IMR-90 (cell line): Measurements from ENCODE around the gene TMEM144. TPM values are rescaled to one million over a fixed set of nuclear protein-coding genes. Genes with fewer than 3 reads are reported as not detected.

Experiments used
- ATAC-seq: fragments of 200-7000 bp; cut with Tn5 transposase; 2 replicates; pipeline ENCODE4 v1.9.1; 2020; ENCODE audit warnings: low read depth, mild to moderate bottlenecking, moderate library complexity
- BruUV-seq: library from RNA; stranded (reverse); fragments of 400-500 nt; replicated peaks from 2 replicates; lab custom pipeline; 2021; lab: Mats Ljungman, UMichigan
- CTCF ChIA-PET: fragments of 300-600 bp; formaldehyde crosslinking; extraction: SDS; loops from one replicate; lab custom pipeline; 2021; ENCODE audit warnings: antibody characterized with exemption; lab: Yijun Ruan, JAX
- POLR2A ChIA-PET: fragments of 300-600 bp; sonication (Branson Sonifier 250); formaldehyde crosslinking; loops from one replicate; lab custom pipeline; 2022; ENCODE audit warnings: antibody characterized with exemption; ENCODE audit not compliant: unreplicated experiment; lab: Charles Lee
- DNase-seq: peaks from one replicate; pipeline ENCODE4 v3.0.0; 2013
- H2AFZ ChIP-seq: replicated peaks from 2 replicates; pipeline ENCODE3; 2013; ENCODE audit warnings: low read length, mild to moderate bottlenecking; ENCODE audit not compliant: poor library complexity
- H2AK5ac ChIP-seq: 2 replicates; pipeline ENCODE4 v1.6.1; 2013; ENCODE audit warnings: low read depth, low read length, inconsistent platforms
- H2AK9ac ChIP-seq: replicated peaks from 2 replicates; pipeline ENCODE3; 2013; ENCODE audit warnings: mild to moderate bottlenecking, low read depth, low read length, moderate library complexity; ENCODE audit not compliant: poor library complexity
- H2BK120ac ChIP-seq: 2 replicates; pipeline ENCODE4 v1.6.1; 2013; ENCODE audit warnings: low read depth, low read length, inconsistent platforms
- H2BK15ac ChIP-seq: 3 replicates; pipeline ENCODE4 v1.6.1; 2013; ENCODE audit warnings: low read depth, low read length, inconsistent platforms
- H2BK20ac ChIP-seq: 2 replicates; pipeline ENCODE4 v1.6.1; 2013; ENCODE audit warnings: low read depth, mild to moderate bottlenecking, inconsistent platforms, low read length, moderate library complexity
- H2BK5ac ChIP-seq: 2 replicates; pipeline ENCODE4 v1.6.1; 2013; ENCODE audit warnings: mild to moderate bottlenecking, low read depth, low read length, inconsistent platforms; ENCODE audit not compliant: poor library complexity, severe bottlenecking
- H3K14ac ChIP-seq: replicated peaks from 2 replicates; pipeline ENCODE4 v1.6.1; 2013; ENCODE audit warnings: low read depth, low read length, inconsistent platforms
- H3K18ac ChIP-seq: 2 replicates; pipeline ENCODE4 v1.6.1; 2013; ENCODE audit warnings: low read depth, low read length, control low read depth
- H3K23ac ChIP-seq: 2 replicates; pipeline ENCODE4 v1.6.1; 2013; ENCODE audit warnings: low read depth, low read length, inconsistent platforms
- H3K27ac ChIP-seq: 2 replicates; pipeline ENCODE4 v1.5.1; 2013; ENCODE audit warnings: mild to moderate bottlenecking, control low read depth, low read length; ENCODE audit not compliant: insufficient read depth
- H3K27me3 ChIP-seq: 2 replicates; pipeline ENCODE4 v1.6.1; 2013; ENCODE audit warnings: low read length; ENCODE audit not compliant: control insufficient read depth, insufficient read depth
- H3K36me3 ChIP-seq: 2 replicates; pipeline ENCODE4 v1.6.1; 2013; ENCODE audit warnings: low read length, mixed read lengths; ENCODE audit not compliant: control insufficient read depth, insufficient read depth
- H3K4ac ChIP-seq: 2 replicates; pipeline ENCODE4 v1.6.1; 2013; ENCODE audit warnings: low read depth, low read length, inconsistent platforms
- H3K4me1 ChIP-seq: 2 replicates; pipeline ENCODE4 v1.6.1; 2013; ENCODE audit warnings: low read length, mixed read lengths; ENCODE audit not compliant: control insufficient read depth, insufficient read depth
- H3K4me2 ChIP-seq: 2 replicates; pipeline ENCODE4 v1.6.1; 2013; ENCODE audit warnings: low read depth, mild to moderate bottlenecking, control low read depth, low read length, moderate library complexity
- H3K4me3 ChIP-seq: 2 replicates; pipeline ENCODE4 v1.5.1; 2013; ENCODE audit warnings: low read depth, mild to moderate bottlenecking, control low read depth, low read length, moderate library complexity; ENCODE audit not compliant: insufficient read depth
- H3K56ac ChIP-seq: 2 replicates; pipeline ENCODE4 v1.6.1; 2013; ENCODE audit warnings: low read length, inconsistent platforms; ENCODE audit not compliant: insufficient read depth; ENCODE audit errors: extremely low read depth
- H3K79me1 ChIP-seq, 2 experiments: 2 replicates each; pipeline ENCODE4 v1.6.1; 2013; ENCODE audit warnings: low read length in 2 of 2, inconsistent platforms in 1 of 2, low read depth in 1 of 2
- H3K9ac ChIP-seq: 2 replicates; pipeline ENCODE4 v1.6.1; 2013; ENCODE audit warnings: low read depth, low read length, control low read depth
- H3K9me1 ChIP-seq: 2 replicates; pipeline ENCODE4 v1.6.1; 2013; ENCODE audit warnings: low read length, inconsistent platforms; ENCODE audit not compliant: insufficient read depth
- H3K9me3 ChIP-seq: 2 replicates; pipeline ENCODE4 v1.6.1; 2013; ENCODE audit warnings: low read length; ENCODE audit not compliant: control insufficient read depth, insufficient read depth
- H4K20me1 ChIP-seq: 2 replicates; pipeline ENCODE4 v1.6.1; 2013; ENCODE audit warnings: low read length, inconsistent platforms; ENCODE audit not compliant: insufficient read depth
- H4K5ac ChIP-seq: 2 replicates; pipeline ENCODE4 v1.6.1; 2013; ENCODE audit warnings: mild to moderate bottlenecking, low read depth, low read length, control low read depth
- H4K8ac ChIP-seq, 2 experiments: 2 replicates each; pipeline ENCODE4 v1.6.1; 2013; ENCODE audit warnings: low read depth in 2 of 2, low read length in 2 of 2, control low read depth in 1 of 2, inconsistent platforms in 1 of 2
- H4K91ac ChIP-seq: 2 replicates; pipeline ENCODE4 v1.6.1; 2013; ENCODE audit warnings: low read depth, low read length, inconsistent platforms; ENCODE audit not compliant: insufficient read depth
- BHLHE40 ChIP-seq: fragments of 150-350 bp; IDR thresholded peaks from 2 replicates; pipeline ENCODE4 v1.6.1; 2016; ENCODE audit warnings: mild to moderate bottlenecking, low read depth, low read length
- CEBPB ChIP-seq: IDR thresholded peaks from 2 replicates; pipeline ENCODE4 v1.6.1; 2012; ENCODE audit warnings: low read depth, low read length, improper control_type of control experiment
- CHD1 ChIP-seq: IDR thresholded peaks from 2 replicates; pipeline ENCODE4 v1.6.1; 2012; ENCODE audit warnings: low read depth, low read length, improper control_type of control experiment
- CTCF ChIP-seq: conservative IDR thresholded peaks from 2 replicates; pipeline ENCODE4 v1.5.1; 2012; ENCODE audit warnings: mild to moderate bottlenecking, low read depth, low read length, improper control_type of control experiment
- ELK1 ChIP-seq: fragments of 150-350 bp; IDR thresholded peaks from 2 replicates; pipeline ENCODE4 v1.6.1; 2016; ENCODE audit warnings: low read depth, mild to moderate bottlenecking, low read length, moderate library complexity, borderline replicate concordance
- FOS ChIP-seq: fragments of 150-350 bp; IDR thresholded peaks from 2 replicates; pipeline ENCODE4 v1.6.1; 2016; ENCODE audit warnings: low read depth, low read length
- MAFK ChIP-seq: IDR thresholded peaks from 2 replicates; pipeline ENCODE4 v1.6.1; 2012; ENCODE audit warnings: low read depth, low read length, improper control_type of control experiment
- MAZ ChIP-seq: IDR thresholded peaks from 2 replicates; pipeline ENCODE4 v1.6.1; 2012; ENCODE audit warnings: low read depth, mild to moderate bottlenecking, low read length, improper control_type of control experiment, moderate library complexity, borderline replicate concordance
- MXI1 ChIP-seq: IDR thresholded peaks from 2 replicates; pipeline ENCODE4 v1.6.1; 2012; ENCODE audit warnings: low read depth, mild to moderate bottlenecking, low read length, moderate library complexity, borderline replicate concordance
- NFE2L2 ChIP-seq: fragments of 150-350 bp; IDR thresholded peaks from 2 replicates; pipeline ENCODE4 v1.6.1; 2016; ENCODE audit warnings: low read depth, mild to moderate bottlenecking, low read length
- POLR2A ChIP-seq: IDR thresholded peaks from 2 replicates; pipeline ENCODE4 v1.6.1; 2012; ENCODE audit warnings: mild to moderate bottlenecking, low read depth, low read length
- RAD21 ChIP-seq: IDR thresholded peaks from 2 replicates; pipeline ENCODE4 v1.6.1; 2012; ENCODE audit warnings: low read length, improper control_type of control experiment
- RCOR1 ChIP-seq: IDR thresholded peaks from 2 replicates; pipeline ENCODE4 v1.6.1; 2012; ENCODE audit warnings: mild to moderate bottlenecking, low read length, improper control_type of control experiment; ENCODE audit not compliant: insufficient replicate concordance
- RFX5 ChIP-seq: IDR thresholded peaks from 2 replicates; pipeline ENCODE4 v1.8.0; 2012; ENCODE audit warnings: low read depth, mild to moderate bottlenecking, low read length, moderate library complexity
- SMC3 ChIP-seq: fragments of 150-350 bp; IDR thresholded peaks from 2 replicates; pipeline ENCODE4 v1.6.1; 2016; ENCODE audit warnings: low read depth, mild to moderate bottlenecking, antibody characterized with exemption, low read length, moderate library complexity
- WGBS, 2 experiments: methylation state at CpG; one replicate each; pipeline versions ENCODE4 v1.1.5 to v1.1.7; 2013; ENCODE audit warnings: missing lambda C conversion rate in 2 of 2; ENCODE audit not compliant: insufficient read length in 1 of 2; ENCODE audit errors: extremely low coverage in 2 of 2; 5-methylcytosine and 5-hydroxymethylcytosine counted together
- dilution Hi-C: fragments of 300-500 bp; cut with HindIII; formaldehyde crosslinking; loops from one replicate; pipeline ENCODE4 v1.14.3; 2018; ENCODE audit warnings: low sequenced_read_pairs; ENCODE audit not compliant: unreplicated experiment
- in situ Hi-C: fragments of 300-500 bp; cut with MboI; formaldehyde crosslinking; loops from 3 replicates; pipeline ENCODE4 v1.14.3; 2019; ENCODE audit warnings: low sequenced_read_pairs, inconsistent platforms, mixed read lengths
- intact Hi-C: fragments of 100-400 bp; cut with micrococcal nuclease; formaldehyde crosslinking; loops from 2 replicates; pipeline ENCODE4 v1.10.0; 2022
- polyA plus RNA-seq, 3 experiments: library from polyadenylated mRNA; depleted of rRNA; stranded (reverse); fragments of >200 nt; gene quantifications; 2 replicates each; pipeline ENCODE4 v1.2.3, GENCODE V29; 2012; ENCODE audit warnings: low replicate concordance in 1 of 3
- total RNA-seq: library from RNA; depleted of rRNA; stranded (reverse); fragments of >200 nt; gene quantifications from 2 replicates; pipeline ENCODE4 v1.2.3, GENCODE V29; 2012
- TF ChIP-seq, protein P1 (sequence below): fragments of 150-350 bp; IDR thresholded peaks from 2 replicates; pipeline ENCODE4 v1.6.1; 2017; ENCODE audit warnings: mild to moderate bottlenecking, antibody characterized with exemption, low read length, low read depth

Gene TMEM144
- total and polyA plus RNA-seq, 2 of the 4 experiments (the other 2 are of a cell fraction): 0.58 to 2.2 TPM

GRCh38 chr4:158169506-158169905 lies 40.8 kb upstream of the TMEM144 start:
- Histone ChIP-seq H3K9me3 (no peaks in the 10 kb centered on the region), H2BK120ac (no peak overlapping the region), H3K56ac (no peak overlapping the region), H3K9ac (no peak overlapping the region), H2AFZ (no peak overlapping the region), H3K23ac (no peak overlapping the region), H2BK5ac (no peak overlapping the region), H3K27me3 (no peaks in the 10 kb centered on the region), H4K5ac (peak overlapping the region; percentile 67; the same call in 1 of the 2 replicates), H2BK15ac (no peak overlapping the region), H3K4me1 (peaks cover 15% of the 10 kb centered on the region), H2BK20ac (no peak overlapping the region), H4K20me1 (no peaks in the 10 kb centered on the region), H4K8ac (no peak overlapping the region), H2AK5ac (no peak overlapping the region), H3K4ac (no peak overlapping the region), H3K27ac (no peak overlapping the region), H3K9me1 (no peaks in the 10 kb centered on the region), H3K14ac (no peak overlapping the region), H4K91ac (no peak overlapping the region), H3K36me3 (peaks cover 7% of the 10 kb centered on the region; the same call in 1 of the 2 replicates), H2AK9ac (no peak overlapping the region), H3K4me2 (peak overlapping the region; percentile 95), H3K4me3 (peak overlapping the region; percentile 37), H3K79me1 (no peaks in the 10 kb centered on the region), H3K18ac (peak overlapping the region; percentile 74; the same call in 1 of the 2 replicates)
- CTCF ChIA-PET: no interaction called here
- dilution Hi-C loops (no loop called here), intact Hi-C loops (no loop called here), in situ Hi-C loops (loop anchor here (5.0 kb wide), 1 partner anchor 177 kb away; no protein-coding TSS in a partner anchor)
- DNase-seq (no peak), ATAC-seq (no peak)
- WGBS, 2 experiments: no CpG with 5 or more reads among the region's 3 CpGs
- BruUV-seq: no TSS peak
- POLR2A ChIA-PET: no interaction called here
- TF ChIP-seq, protein P1, sequence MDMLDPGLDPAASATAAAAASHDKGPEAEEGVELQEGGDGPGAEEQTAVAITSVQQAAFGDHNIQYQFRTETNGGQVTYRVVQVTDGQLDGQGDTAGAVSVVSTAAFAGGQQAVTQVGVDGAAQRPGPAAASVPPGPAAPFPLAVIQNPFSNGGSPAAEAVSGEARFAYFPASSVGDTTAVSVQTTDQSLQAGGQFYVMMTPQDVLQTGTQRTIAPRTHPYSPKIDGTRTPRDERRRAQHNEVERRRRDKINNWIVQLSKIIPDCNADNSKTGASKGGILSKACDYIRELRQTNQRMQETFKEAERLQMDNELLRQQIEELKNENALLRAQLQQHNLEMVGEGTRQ: no peak
- TF ChIP-seq RFX5: no peak
- no peak for TF ChIP-seq RCOR1
- TF ChIP-seq FOS: no peak
- no peak for TF ChIP-seq RAD21
- TF ChIP-seq POLR2A: no peak
- TF ChIP-seq ELK1: no peak
- no peak for TF ChIP-seq MAFK
- no peak for TF ChIP-seq CHD1
- no peak for TF ChIP-seq CEBPB
- no peak for TF ChIP-seq MAZ
- TF ChIP-seq CTCF: no peak
- no peak for TF ChIP-seq BHLHE40
- TF ChIP-seq MXI1: no peak
- TF ChIP-seq NFE2L2: no peak
- no peak for TF ChIP-seq SMC3
